Nephron (organoid): ENCODE results near the gene LIX1.

Experiments
- H3K27ac Mint-ChIP-seq, 3 experiments: 2 replicates each; pipeline ENCODE4 v1.8.0; 2020; ENCODE audit warnings: mixed read lengths in 3 of 3, mild to moderate bottlenecking in 2 of 3, moderate library complexity in 1 of 3
- H3K27me3 Mint-ChIP-seq: 2 replicates; pipeline ENCODE4 v1.8.0; 2021; ENCODE audit warnings: low read depth, mild to moderate bottlenecking, moderate library complexity, mixed read lengths
- H3K36me3 Mint-ChIP-seq: 2 replicates; pipeline ENCODE4 v1.8.0; 2020; ENCODE audit warnings: low read depth, mixed read lengths
- H3K4me1 Mint-ChIP-seq: 2 replicates; pipeline ENCODE4 v1.8.0; 2020; ENCODE audit warnings: mixed read lengths
- H3K4me3 Mint-ChIP-seq, 3 experiments: 2 replicates each; pipeline ENCODE4 v1.8.0; 2020; ENCODE audit warnings: mild to moderate bottlenecking in 3 of 3, mixed read lengths in 3 of 3, moderate library complexity in 2 of 3
- H3K9me3 Mint-ChIP-seq: 2 replicates; pipeline ENCODE4 v1.8.0; 2020; ENCODE audit warnings: mixed read lengths
- CTCF ChIP-seq, 3 experiments: fragments of 200-600 bp; sonication (generic); IDR thresholded peaks; one replicate each; pipeline ENCODE4 v1.5.0; 2021; ENCODE audit warnings: antibody characterized with exemption in 3 of 3; ENCODE audit not compliant: unreplicated experiment in 3 of 3

LIX1 gene

GRCh38 chr5:97164846-97165245 is 22.4 kb upstream of the LIX1 start:
- H3K9me3 Mint-ChIP-seq: no peaks in the 10 kb centered on the region
- no peaks in the 10 kb centered on the region for H3K27me3 Mint-ChIP-seq
- H3K4me3 Mint-ChIP-seq: no peak overlapping the region
- TF ChIP-seq CTCF (IDR thresholded peaks at IDR 0.05; ENCODE audit: unreplicated experiment in 3 of 3): no peak
- no peak overlapping the region for H3K27ac Mint-ChIP-seq
- H3K4me1 Mint-ChIP-seq: no peaks in the 10 kb centered on the region
- H3K36me3 Mint-ChIP-seq: peaks cover 44% of the 10 kb centered on the region

GRCh38 chr5:97163790-97164285 is 21.4 kb upstream of the LIX1 start:
- Mint-ChIP-seq H3K4me3 (no peak overlapping the region), H3K27me3 (no peaks in the 10 kb centered on the region), H3K36me3 (peaks cover 46% of the 10 kb centered on the region), H3K4me1 (no peaks in the 10 kb centered on the region), H3K27ac (no peak overlapping the region), H3K9me3 (peaks cover 3% of the 10 kb centered on the region)
- no peak for TF ChIP-seq CTCF (IDR thresholded peaks at IDR 0.05; ENCODE audit: unreplicated experiment in 3 of 3)

GRCh38 chr5:97163360-97163764 is 21.0 kb upstream of the LIX1 start:
- peak; percentile 52 to 71 (median 58) for TF ChIP-seq CTCF (IDR thresholded peaks at IDR 0.05; ENCODE audit: unreplicated experiment in 3 of 3)
- Mint-ChIP-seq H3K9me3 (peaks cover 8% of the 10 kb centered on the region), H3K36me3 (peaks cover 47% of the 10 kb centered on the region), H3K4me3 (no peak overlapping the region), H3K27me3 (no peaks in the 10 kb centered on the region), H3K4me1 (no peaks in the 10 kb centered on the region), H3K27ac (no peak overlapping the region)

GRCh38 chr5:97162045-97162444 is 19.6 kb upstream of the LIX1 start:
- H3K4me3 Mint-ChIP-seq: no peak overlapping the region
- H3K4me1 Mint-ChIP-seq: no peaks in the 10 kb centered on the region
- H3K36me3 Mint-ChIP-seq: peaks cover 50% of the 10 kb centered on the region

GRCh38 chr5:97157689-97158088 is 15.3 kb upstream of the LIX1 start:
- Mint-ChIP-seq H3K4me3 (no peak overlapping the region), H3K36me3 (peaks cover 35% of the 10 kb centered on the region), H3K27ac (no peak overlapping the region), H3K27me3 (no peaks in the 10 kb centered on the region), H3K4me1 (no peaks in the 10 kb centered on the region), H3K9me3 (peaks cover 43% of the 10 kb centered on the region)
- no peak for TF ChIP-seq CTCF (IDR thresholded peaks at IDR 0.05; ENCODE audit: unreplicated experiment in 3 of 3)

More at GRCh38 chr5:97162045-97162444, 19.6 kb upstream of the LIX1 start:
- H3K27ac Mint-ChIP-seq: no peak overlapping the region
- peak; percentile 85 to 96 (median 93) for TF ChIP-seq CTCF (IDR thresholded peaks at IDR 0.05; ENCODE audit: unreplicated experiment in 3 of 3)
- H3K27me3 Mint-ChIP-seq: no peaks in the 10 kb centered on the region
- H3K9me3 Mint-ChIP-seq: peaks cover 21% of the 10 kb centered on the region

- TF ChIP-seq CTCF (IDR thresholded peaks at IDR 0.05; ENCODE audit: unreplicated experiment in 3 of 3): no peak
- no peaks in the 10 kb centered on the region for H3K27me3 Mint-ChIP-seq
- H3K4me3 Mint-ChIP-seq: no peak overlapping the region
- H3K9me3 Mint-ChIP-seq: peaks cover 18% of the 10 kb centered on the region
- no peaks in the 10 kb centered on the region for H3K4me1 Mint-ChIP-seq
- no peak overlapping the region for H3K27ac Mint-ChIP-seq
- no peaks in the 10 kb centered on the region for H3K36me3 Mint-ChIP-seq
Observed at GRCh38 chr5:97151370-97151769, 9.0 kb upstream of the LIX1 start.
